Cardiac septum (tissue), 1 donor: ENCODE measurements around the gene KLK13. TPM values are rescaled to one million over a fixed set of nuclear protein-coding genes. Genes with fewer than 3 reads are reported as not detected.

Source experiments
- DNase-seq: peaks from one replicate; pipeline ENCODE4 v3.0.0-alpha.2; 2020; ENCODE audit warnings: low spot score
- intact Hi-C: fragments of 100-400 bp; cut with DNase I; formaldehyde crosslinking; loops from one replicate; pipeline ENCODE4 v1.14.0; 2022
- total RNA-seq: library from RNA; stranded (reverse); fragmentation: NEBNext Ultra II Directional; extraction: Animal tissue kit (Norgen Biotek cat#: 25700); gene quantifications from one replicate; pipeline ENCODE4 v1.2.1, GENCODE V29; 2021
- donor health status: DM: no; HTN: no; CAD: no.

The KLK13 gene
- total RNA-seq, 1 donor from 2014 or later = not detected

- intact Hi-C loops = no loop called here
- no peak for DNase-seq
Measured at GRCh38 chr19:51027126-51027806, 37.6 kb downstream of the KLK13 start.

GRCh38 chr19:51026554-51026831 lies 38.4 kb downstream of the KLK13 start, which contains the start of gene KLK11:
TSS of gene KLK11 (minus strand) at chr19:51026616. CDS start at chr19:51025631, 985 bp downstream.
- no peak for DNase-seq
- intact Hi-C loops = no loop called here

- intact Hi-C loops = no loop called here
- DNase-seq = no peak
Measured at GRCh38 chr19:51025809-51026553, 38.9 kb downstream of the KLK13 start.

- intact Hi-C loops = no loop called here
- DNase-seq = no peak
Measured at GRCh38 chr19:51025401-51025800, 39.5 kb downstream of the KLK13 start.

GRCh38 chr19:51024924-51025323 lies 40.0 kb downstream of the KLK13 start:
- intact Hi-C loops = loop anchor here (5.0 kb wide), 1 partner anchor 132 kb away; no protein-coding TSS in a partner anchor
- no peak for DNase-seq

- intact Hi-C loops = loop anchor here (5.0 kb wide), 1 partner anchor 133 kb away; no protein-coding TSS in a partner anchor
- DNase-seq = peak; percentile 20
Measured at GRCh38 chr19:51023946-51024345, 40.9 kb downstream of the KLK13 start.

GRCh38 chr19:51022526-51022925 lies 42.4 kb downstream of the KLK13 start:
- intact Hi-C loops = loop anchor here (5.0 kb wide), 1 partner anchor 135 kb away; no protein-coding TSS in a partner anchor

GRCh38 chr19:51020988-51021651 lies 43.8 kb downstream of the KLK13 start:
- intact Hi-C loops = loop anchor here (2.0 to 5.0 kb wide), 2 partner anchors 74 to 136 kb away; no protein-coding TSS in a partner anchor
- DNase-seq = no peak

More at GRCh38 chr19:51022526-51022925, 42.4 kb downstream of the KLK13 start:
- DNase-seq = peak; percentile 74

- DNase-seq = no peak
- intact Hi-C loops = no loop called here
Measured at GRCh38 chr19:51019544-51019925, 45.4 kb downstream of the KLK13 start, which contains the start of gene KLK10. TSS of gene KLK10 (minus strand) at chr19:51019709. CDS start at chr19:51019130, 579 bp downstream.

GRCh38 chr19:51018745-51019543 lies 45.9 kb downstream of the KLK13 start:
- DNase-seq = no peak
- intact Hi-C loops = no loop called here

GRCh38 chr19:51016798-51017683 lies 47.9 kb downstream of the KLK13 start:
- intact Hi-C loops = no loop called here

GRCh38 chr19:51015691-51016267 lies 49.1 kb downstream of the KLK13 start:
- intact Hi-C loops = no loop called here

More at GRCh38 chr19:51016798-51017683, 47.9 kb downstream of the KLK13 start:
- DNase-seq = no peak

GRCh38 chr19:51014242-51014641 lies 50.6 kb downstream of the KLK13 start:
- DNase-seq = no peak
- intact Hi-C loops = no loop called here

More at GRCh38 chr19:51015691-51016267, 49.1 kb downstream of the KLK13 start:
- DNase-seq = no peak

- no peak for DNase-seq
- intact Hi-C loops = no loop called here
Measured at GRCh38 chr19:51012661-51013190, 52.2 kb downstream of the KLK13 start.

- peak; percentile 58 for DNase-seq
- intact Hi-C loops = no loop called here
Measured at GRCh38 chr19:51010066-51010795, 54.7 kb downstream of the KLK13 start.

GRCh38 chr19:51009061-51009891 lies 55.6 kb downstream of the KLK13 start:
- peak; percentile 63 for DNase-seq
- intact Hi-C loops = no loop called here
